Coronary artery (tissue), 2 donors: ENCODE results near the gene SH3BP5L.

Experiments
- DNase-seq: peaks from one replicate; pipeline ENCODE4 v3.0.0-alpha.2; 2017; ENCODE audit warnings: low spot score
- H3K27ac ChIP-seq, 2 donors: fragments of 200-600 bp; sonication (generic); one replicate each; pipeline ENCODE4 v1.5.1; 2016 to 2019
- H3K4me3 ChIP-seq: fragments of 200-600 bp; sonication (generic); 2 replicates; pipeline ENCODE4 v1.5.1; 2016; ENCODE audit warnings: mild to moderate bottlenecking, moderate library complexity
- CTCF ChIP-seq: fragments of 200-600 bp; sonication (generic); IDR thresholded peaks from one replicate; pipeline ENCODE4 v1.5.1; 2019; ENCODE audit warnings: antibody characterized with exemption

Gene SH3BP5L

GRCh38 chr1:248825909-248826760 is at the start of gene SH3BP5L:
TSS of gene SH3BP5L (minus strand) at chr1:248825915. CDS start at chr1:248824935, 980 bp downstream.
- peak within 1 kb of the TSS; percentile 95 for H3K4me3 ChIP-seq
- TF ChIP-seq CTCF, result no peak
- DNase-seq, result peak; percentile 95
- H3K27ac ChIP-seq, result peak within 1 kb of the TSS; percentile 90 to 92

- Histone ChIP-seq H3K27ac (peak overlapping the region; percentile 95 to 97), H3K4me3 (peak overlapping the region; percentile 79)
- no peak for DNase-seq
- no peak for TF ChIP-seq CTCF
These were observed 48.3 kb upstream of the SH3BP5L start for GRCh38 chr1:248873993-248874533.

DNA sequence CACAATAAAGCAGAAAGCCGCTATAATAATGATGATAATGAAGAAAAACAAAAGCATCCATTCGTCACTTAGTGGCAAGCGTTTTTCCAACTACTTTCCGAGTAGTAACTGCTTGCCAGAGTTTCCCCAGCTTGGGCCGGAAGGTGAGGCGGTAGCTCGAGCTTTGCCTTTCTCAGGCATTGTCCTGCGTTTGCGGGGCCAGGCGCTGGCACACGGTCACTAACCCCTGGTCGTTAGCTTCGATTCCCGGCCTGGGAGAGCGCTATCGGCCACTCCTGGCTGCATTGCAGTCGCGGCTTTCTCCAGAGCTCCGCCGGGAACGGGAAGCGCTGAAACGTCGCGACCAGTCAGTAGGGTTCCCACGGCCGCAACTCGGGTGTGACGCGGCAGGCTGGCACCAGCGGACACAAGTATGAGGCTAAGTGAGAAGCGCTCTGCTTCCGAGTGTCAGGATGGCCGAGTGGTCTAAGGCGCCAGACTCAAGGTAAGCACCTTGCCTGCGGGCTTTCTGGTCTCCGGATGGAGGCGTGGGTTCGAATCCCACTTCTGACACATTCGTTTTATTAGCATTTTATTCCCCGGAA is 47.8 kb upstream of the SH3BP5L start:
- peak overlapping the region; percentile 79 for H3K4me3 ChIP-seq
- DNase-seq, result peak; percentile 96
- TF ChIP-seq CTCF, result no peak

DNA sequence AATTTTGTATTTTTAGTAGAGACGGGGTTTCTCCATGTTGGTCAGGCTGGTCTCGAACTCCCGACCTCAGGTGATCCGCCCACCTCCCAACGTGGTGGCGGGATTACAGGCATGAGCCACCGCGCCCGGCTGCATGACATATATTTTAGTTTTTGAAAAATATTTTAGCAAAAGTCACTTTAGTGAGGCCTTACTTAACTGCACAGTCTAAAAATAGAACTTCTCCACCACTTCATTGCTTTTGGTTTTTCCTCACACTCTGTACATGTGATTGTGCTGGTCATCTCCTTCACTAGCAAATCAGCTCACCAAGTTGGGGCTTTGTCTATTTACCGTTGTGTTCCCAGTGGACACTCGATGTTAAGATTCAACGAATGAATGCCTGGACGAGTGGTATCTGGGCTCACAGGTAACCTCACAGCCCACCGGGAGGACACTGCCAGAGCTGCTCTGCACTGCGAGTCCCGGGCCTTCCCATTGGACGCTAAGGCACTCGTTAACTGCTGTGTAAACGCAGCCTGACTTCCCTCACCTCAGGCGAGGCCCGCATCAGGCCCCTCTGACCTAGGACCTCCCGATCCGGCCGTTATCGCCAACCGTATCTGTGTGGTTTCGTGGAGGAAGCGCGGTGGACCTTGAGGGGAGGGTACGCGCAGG is 47.2 kb upstream of the SH3BP5L start:
- Histone ChIP-seq H3K4me3 (peak overlapping the region; percentile 79), H3K27ac (peak overlapping the region; percentile 95 to 97)
- no peak for DNase-seq
- TF ChIP-seq CTCF, result no peak

More for the DNA sequence above, 47.8 kb upstream of the SH3BP5L start:
- H3K27ac ChIP-seq, result peak overlapping the region; percentile 95 to 97

DNA sequence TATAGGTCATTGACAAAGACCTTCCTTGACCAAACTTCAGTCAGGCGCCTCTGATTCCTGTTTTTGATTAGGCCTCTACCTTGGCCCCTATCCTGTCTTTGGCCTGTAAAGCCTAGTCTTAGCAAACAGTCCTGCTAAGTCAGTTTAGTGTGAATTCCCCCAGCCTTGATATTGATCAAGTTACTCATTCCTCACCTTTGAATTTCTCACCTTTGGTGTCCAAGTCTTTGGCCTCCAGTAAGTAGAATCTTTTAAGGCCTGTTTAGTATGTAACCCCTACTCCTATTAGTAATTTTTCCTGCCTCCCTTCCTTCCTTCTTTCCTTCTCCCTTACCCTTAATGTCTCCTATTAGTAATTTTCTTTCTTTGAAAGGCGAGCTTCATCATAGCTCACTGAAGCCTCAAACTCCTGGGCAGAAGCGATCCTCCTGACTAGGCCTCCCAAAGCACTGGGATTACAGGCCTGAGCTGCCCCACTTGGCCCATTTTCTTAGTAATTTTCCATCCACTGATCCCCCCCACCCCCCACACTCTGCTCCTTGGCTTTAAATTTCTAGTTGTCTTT is 46.2 kb upstream of the SH3BP5L start:
- DNase-seq, result no peak
- no peak for TF ChIP-seq CTCF
- Histone ChIP-seq H3K27ac (peak overlapping the region in 1 of 2 donors; percentile 97), H3K4me3 (no peak overlapping the region)

DNA sequence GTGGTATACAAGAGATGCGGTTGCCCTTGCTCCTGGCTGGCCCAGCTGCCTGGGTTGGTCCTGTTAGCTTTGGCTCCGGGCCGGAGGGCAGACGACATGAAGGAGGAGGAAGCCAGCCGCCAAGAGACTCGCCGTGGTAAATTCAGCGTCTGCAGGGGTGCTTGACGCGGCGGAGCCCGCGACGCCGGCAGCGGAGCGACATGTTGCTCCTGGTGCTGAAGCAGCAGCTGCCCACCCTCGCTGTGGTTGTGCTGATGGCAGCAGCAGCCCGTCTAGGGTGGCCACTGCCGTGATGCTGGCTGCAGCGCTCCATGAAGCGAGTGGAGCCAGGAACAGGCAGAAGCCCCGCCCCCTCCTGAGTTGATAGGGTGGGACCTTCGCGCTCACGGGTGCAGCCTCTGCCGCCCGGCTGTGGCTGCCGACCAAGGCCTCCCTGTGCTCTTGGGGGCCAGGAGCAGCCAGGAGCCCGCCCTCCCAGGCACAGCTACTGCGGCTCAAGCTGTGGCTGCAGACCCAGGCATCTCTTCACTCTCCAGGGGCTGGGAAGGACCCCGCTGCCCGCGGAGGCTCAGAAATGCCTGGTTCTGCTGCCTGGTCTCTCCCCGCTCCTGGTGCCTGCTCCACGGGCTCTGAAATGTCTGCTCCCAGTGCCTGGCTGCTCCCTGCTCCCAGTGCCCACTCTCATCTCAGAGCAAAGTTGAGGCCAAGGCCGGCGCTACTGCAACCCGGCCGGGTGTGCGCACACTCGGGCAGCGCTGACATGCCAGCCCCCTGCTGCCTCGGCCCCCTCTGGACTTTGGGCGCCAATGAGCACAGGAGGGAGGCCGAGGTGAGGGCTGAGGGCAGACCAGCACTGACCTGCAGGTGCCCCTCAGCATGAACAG is 37.5 kb upstream of the SH3BP5L start:
- H3K27ac ChIP-seq, result peak overlapping the region; percentile 50 to 85
- TF ChIP-seq CTCF, result no peak
- H3K4me3 ChIP-seq, result peak overlapping the region; percentile 73
- DNase-seq, result peak; percentile 89
